Lower lobe of right lung (tissue), 2 donors: Measurements from ENCODE around the gene TMEM39A. TPM values are rescaled to one million over a fixed set of nuclear protein-coding genes. Genes with fewer than 3 reads are reported as not detected.
A peak's percentile ranks its signal among the peaks of the same experiment; 100 is the strongest.

ENCODE experiments used
- ATAC-seq, 2 donors: fragments of 200-7000 bp; cut with Tn5 transposase; one replicate each; pipeline ENCODE4 v1.9.1; 2020 to 2022; ENCODE audit warnings: mild to moderate bottlenecking in 2 of 2, moderate library complexity in 2 of 2
- DNase-seq: peaks from one replicate; pipeline ENCODE4 v3.0.0-alpha.2; 2020
- H3K27ac ChIP-seq: fragments of 200-600 bp; one replicate; pipeline ENCODE4 v1.8.0; 2022
- H3K27me3 ChIP-seq: fragments of 200-600 bp; one replicate; pipeline ENCODE4 v1.8.0; 2022; ENCODE audit warnings: low read depth
- H3K36me3 ChIP-seq: fragments of 200-600 bp; one replicate; pipeline ENCODE4 v1.8.0; 2022; ENCODE audit warnings: mild to moderate bottlenecking
- H3K4me1 ChIP-seq: fragments of 200-600 bp; one replicate; pipeline ENCODE4 v1.8.0; 2022
- H3K4me3 ChIP-seq: fragments of 200-600 bp; one replicate; pipeline ENCODE4 v1.8.0; 2022; ENCODE audit warnings: mild to moderate bottlenecking
- H3K9me3 ChIP-seq: fragments of 200-600 bp; one replicate; pipeline ENCODE4 v1.8.0; 2022
- intact Hi-C: fragments of 100-400 bp; cut with DNase I; formaldehyde crosslinking; loops from one replicate; pipeline ENCODE4 v1.11.0; 2022
- total RNA-seq: library from RNA; stranded (reverse); fragmentation: NEBNext Ultra II Directional; extraction: Animal tissue kit (Norgen Biotek cat#: 25700); gene quantifications from one replicate; pipeline ENCODE4 v1.2.1, GENCODE V29; 2021
- TF ChIP-seq, protein P1 (sequence below): fragments of 200-600 bp; IDR thresholded peaks from one replicate; pipeline ENCODE4 v1.8.0; 2022; ENCODE audit warnings: antibody characterized with exemption, mild to moderate bottlenecking
- donor health status: DM: no; HTN: yes; CAD: no; lungs with severe emphysema.

Gene TMEM39A
- total RNA-seq, 1 donor from 2014 or later = 37.9 TPM

DNA sequence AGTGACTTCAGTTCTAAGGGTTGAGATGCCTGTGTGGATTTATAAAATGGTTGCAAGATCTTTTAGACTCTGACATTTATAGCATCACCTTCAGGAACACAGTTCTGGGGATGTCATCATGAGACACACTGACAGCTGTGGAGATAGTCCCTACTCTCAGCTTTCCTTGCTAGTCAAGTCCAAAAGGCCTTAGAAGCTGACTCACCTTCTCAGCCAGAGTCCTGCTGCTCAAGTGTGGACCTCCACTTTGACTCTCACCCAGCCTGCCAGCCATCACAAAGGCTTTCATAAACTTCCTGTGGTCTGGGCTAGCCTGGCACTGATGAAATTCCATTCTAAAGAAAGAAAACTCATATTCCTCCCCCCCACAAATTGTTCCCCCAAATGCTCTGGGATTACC is 44.8 kb downstream of the TMEM39A start:
- H3K9me3 ChIP-seq = no peaks in the 10 kb centered on the region
- no peaks in the 10 kb centered on the region for H3K27me3 ChIP-seq
- no peaks in the 10 kb centered on the region for H3K4me1 ChIP-seq
- intact Hi-C loops = no loop called here
- DNase-seq = no peak
- no peak overlapping the region for H3K4me3 ChIP-seq
- H3K36me3 ChIP-seq = peaks cover 51% of the 10 kb centered on the region
- TF ChIP-seq, protein P1, sequence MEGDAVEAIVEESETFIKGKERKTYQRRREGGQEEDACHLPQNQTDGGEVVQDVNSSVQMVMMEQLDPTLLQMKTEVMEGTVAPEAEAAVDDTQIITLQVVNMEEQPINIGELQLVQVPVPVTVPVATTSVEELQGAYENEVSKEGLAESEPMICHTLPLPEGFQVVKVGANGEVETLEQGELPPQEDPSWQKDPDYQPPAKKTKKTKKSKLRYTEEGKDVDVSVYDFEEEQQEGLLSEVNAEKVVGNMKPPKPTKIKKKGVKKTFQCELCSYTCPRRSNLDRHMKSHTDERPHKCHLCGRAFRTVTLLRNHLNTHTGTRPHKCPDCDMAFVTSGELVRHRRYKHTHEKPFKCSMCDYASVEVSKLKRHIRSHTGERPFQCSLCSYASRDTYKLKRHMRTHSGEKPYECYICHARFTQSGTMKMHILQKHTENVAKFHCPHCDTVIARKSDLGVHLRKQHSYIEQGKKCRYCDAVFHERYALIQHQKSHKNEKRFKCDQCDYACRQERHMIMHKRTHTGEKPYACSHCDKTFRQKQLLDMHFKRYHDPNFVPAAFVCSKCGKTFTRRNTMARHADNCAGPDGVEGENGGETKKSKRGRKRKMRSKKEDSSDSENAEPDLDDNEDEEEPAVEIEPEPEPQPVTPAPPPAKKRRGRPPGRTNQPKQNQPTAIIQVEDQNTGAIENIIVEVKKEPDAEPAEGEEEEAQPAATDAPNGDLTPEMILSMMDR = no peak
- ATAC-seq = no peak
- H3K27ac ChIP-seq = no peak overlapping the region

DNA sequence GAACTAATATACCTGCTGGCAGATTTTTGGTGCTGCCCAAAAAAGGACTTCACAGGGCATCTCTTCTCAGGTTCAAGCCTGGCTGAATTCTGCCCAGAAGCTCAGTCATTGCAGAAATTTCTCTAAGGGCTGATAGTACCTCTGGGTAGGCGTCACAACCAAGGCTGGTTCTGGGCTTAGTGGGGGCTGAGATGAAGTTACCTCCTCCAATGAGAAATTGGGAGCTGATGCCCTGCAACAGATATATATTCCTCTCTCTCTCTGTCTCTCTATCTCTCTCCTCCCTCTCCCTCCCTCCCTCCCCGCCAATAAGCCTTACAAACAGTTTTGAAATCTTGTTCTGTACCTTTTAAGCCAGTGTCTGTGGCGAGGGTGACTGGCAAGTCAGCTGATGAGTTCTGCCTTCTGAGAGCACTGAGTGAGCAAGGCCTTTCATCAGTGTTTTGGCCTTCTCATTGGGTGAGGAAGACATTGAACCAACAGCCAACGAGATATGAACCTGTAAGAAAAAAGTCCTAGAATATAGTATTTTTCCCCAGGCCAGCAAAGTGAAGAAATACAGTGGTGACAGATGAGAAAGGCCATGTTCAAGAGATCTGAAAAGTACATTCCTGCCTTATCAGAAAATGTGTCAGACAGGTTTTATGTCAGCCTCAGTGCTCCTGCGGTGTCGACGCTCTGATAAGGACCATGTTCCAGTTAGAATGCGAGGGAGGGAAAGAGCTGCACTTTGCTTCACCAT is 45.5 kb downstream of the TMEM39A start:
- Histone ChIP-seq H3K9me3 (no peaks in the 10 kb centered on the region), H3K36me3 (peaks cover 58% of the 10 kb centered on the region), H3K27ac (no peak overlapping the region), H3K27me3 (no peaks in the 10 kb centered on the region), H3K4me3 (no peak overlapping the region), H3K4me1 (no peaks in the 10 kb centered on the region)
- peak in 1 of 2 donors; percentile 71 for ATAC-seq
- TF ChIP-seq, protein P1 = no peak
- no peak for DNase-seq
- intact Hi-C loops = no loop called here

DNA sequence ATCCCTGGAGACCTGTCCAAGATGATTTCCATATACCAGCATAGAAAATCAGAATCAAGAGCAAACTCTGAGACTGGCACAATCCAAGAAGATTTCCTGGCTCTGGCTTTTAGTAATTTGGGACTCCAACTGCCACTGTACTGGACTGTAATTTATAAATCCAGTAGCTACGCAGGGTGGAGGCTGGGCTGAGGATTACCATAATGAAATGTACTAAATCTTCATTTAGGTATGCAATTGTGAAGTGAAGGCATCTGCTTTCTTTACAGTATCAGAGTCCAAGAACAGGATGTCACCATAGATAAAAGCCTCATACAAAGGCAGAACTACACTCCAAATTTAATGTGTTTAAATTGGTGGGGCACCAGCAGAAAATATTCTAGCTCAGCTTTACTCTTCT is 46.5 kb downstream of the TMEM39A start:
- H3K36me3 ChIP-seq = peaks cover 68% of the 10 kb centered on the region
- H3K27ac ChIP-seq = no peak overlapping the region
- TF ChIP-seq, protein P1 = no peak

GRCh38 chr3:119413603-119414280 is 49.7 kb downstream of the TMEM39A start:
- DNase-seq = no peak
- H3K36me3 ChIP-seq = peaks cover 99% of the 10 kb centered on the region
- H3K9me3 ChIP-seq = no peaks in the 10 kb centered on the region
- H3K27me3 ChIP-seq = no peaks in the 10 kb centered on the region
- H3K4me1 ChIP-seq = no peaks in the 10 kb centered on the region
- no peak overlapping the region for H3K27ac ChIP-seq
- TF ChIP-seq, protein P1 = no peak
- ATAC-seq = no peak
- intact Hi-C loops = no loop called here
- no peak overlapping the region for H3K4me3 ChIP-seq

More for the DNA sequence above, 46.5 kb downstream of the TMEM39A start:
- Histone ChIP-seq H3K4me1 (no peaks in the 10 kb centered on the region), H3K9me3 (no peaks in the 10 kb centered on the region), H3K27me3 (no peaks in the 10 kb centered on the region), H3K4me3 (no peak overlapping the region)
- intact Hi-C loops = no loop called here
- ATAC-seq (no peak), DNase-seq (no peak)

DNA sequence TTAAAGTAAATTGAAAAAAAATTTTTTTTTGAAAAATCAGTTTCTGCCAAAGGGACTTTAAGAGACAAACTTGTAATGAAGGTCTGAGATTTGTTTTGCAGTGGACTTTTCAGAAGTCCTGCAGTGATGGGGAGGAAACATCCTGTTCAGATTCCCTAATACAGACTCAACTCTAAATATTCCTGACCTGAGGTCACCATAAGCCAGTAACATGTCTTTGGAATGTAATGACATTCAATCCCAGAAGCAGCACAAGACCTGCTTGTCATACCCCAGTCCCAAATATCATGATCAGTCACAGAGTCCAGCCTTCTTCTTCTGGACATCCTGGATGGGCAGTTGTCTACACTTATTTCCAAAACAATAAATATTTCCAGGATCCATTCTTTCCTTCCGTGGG is 53.6 kb downstream of the TMEM39A start:
- Histone ChIP-seq H3K9me3 (no peaks in the 10 kb centered on the region), H3K4me3 (no peak overlapping the region), H3K27me3 (no peaks in the 10 kb centered on the region), H3K36me3 (peaks cover 95% of the 10 kb centered on the region), H3K4me1 (no peaks in the 10 kb centered on the region), H3K27ac (no peak overlapping the region)
- TF ChIP-seq, protein P1 = no peak
- ATAC-seq (no peak), DNase-seq (no peak)
- intact Hi-C loops = no loop called here
